Activated naive CD8-positive, alpha-beta T cell treated with anti-CD3 and anti-CD28 coated beads, Interleukin-2, amount 50 U/mL, for 24 hours (primary cell): Measurements from ENCODE around the gene CD101.

ENCODE experiments used
- ATAC-seq: fragments of 150-1000 bp; cut with Tn5 transposase; one replicate; pipeline ENCODE4 v1.10.0; 2021
- DNase-seq: peaks from one replicate; pipeline ENCODE4 v3.0.0; 2021
- H3K27ac Mint-ChIP-seq: one replicate; pipeline ENCODE4 v1.8.0; 2021; ENCODE audit warnings: mild to moderate bottlenecking, mixed read lengths
- H3K27me3 Mint-ChIP-seq: one replicate; pipeline ENCODE4 v1.8.0; 2021; ENCODE audit warnings: mixed read lengths
- H3K36me3 Mint-ChIP-seq: one replicate; pipeline ENCODE4 v1.8.0; 2021; ENCODE audit warnings: low read depth, mixed read lengths
- H3K4me1 Mint-ChIP-seq: one replicate; pipeline ENCODE4 v1.8.0; 2021; ENCODE audit warnings: mixed read lengths
- H3K4me3 Mint-ChIP-seq: one replicate; pipeline ENCODE4 v1.8.0; 2021; ENCODE audit warnings: mild to moderate bottlenecking, moderate library complexity, mixed read lengths
- H3K9me3 Mint-ChIP-seq: one replicate; pipeline ENCODE4 v1.8.0; 2021; ENCODE audit warnings: mixed read lengths

Gene CD101

DNA sequence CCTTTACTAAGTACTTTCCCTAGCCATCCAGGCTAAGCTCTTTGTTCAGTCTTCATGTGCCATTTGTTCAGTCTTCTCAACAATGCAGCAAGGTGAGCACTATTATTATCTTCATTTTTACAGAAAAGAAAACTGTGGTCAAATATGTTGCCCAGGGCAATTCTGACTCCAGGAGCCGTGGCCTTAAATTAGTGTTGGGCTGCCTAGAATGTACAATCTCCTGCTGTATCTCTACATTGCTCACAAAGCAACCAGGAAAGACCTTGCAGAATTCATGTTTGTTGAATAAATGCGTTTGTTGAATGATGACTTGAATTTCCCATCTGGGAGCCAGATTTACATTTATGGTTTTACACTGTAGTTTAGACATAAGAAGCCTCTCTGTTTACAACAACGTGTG is 14.2 kb downstream of the CD101 start:
- H3K9me3 Mint-ChIP-seq = no peaks in the 10 kb centered on the region
- H3K4me1 Mint-ChIP-seq = peaks cover 56% of the 10 kb centered on the region
- no peaks in the 10 kb centered on the region for H3K27me3 Mint-ChIP-seq
- peak overlapping the region; percentile 84 for H3K27ac Mint-ChIP-seq
- H3K4me3 Mint-ChIP-seq = peak overlapping the region; percentile 45
- ATAC-seq = no peak
- peaks cover 3% of the 10 kb centered on the region for H3K36me3 Mint-ChIP-seq
- DNase-seq = no peak

- DNase-seq (no peak), ATAC-seq (no peak)
- no peak overlapping the region for H3K4me3 Mint-ChIP-seq
- H3K27ac Mint-ChIP-seq = peak overlapping the region; percentile 47
- H3K4me1 Mint-ChIP-seq = peaks cover 54% of the 10 kb centered on the region
- peaks cover 3% of the 10 kb centered on the region for H3K36me3 Mint-ChIP-seq
- H3K27me3 Mint-ChIP-seq = no peaks in the 10 kb centered on the region
- no peaks in the 10 kb centered on the region for H3K9me3 Mint-ChIP-seq
Measured at GRCh38 chr1:117017062-117017461, 15.5 kb downstream of the CD101 start.

DNA sequence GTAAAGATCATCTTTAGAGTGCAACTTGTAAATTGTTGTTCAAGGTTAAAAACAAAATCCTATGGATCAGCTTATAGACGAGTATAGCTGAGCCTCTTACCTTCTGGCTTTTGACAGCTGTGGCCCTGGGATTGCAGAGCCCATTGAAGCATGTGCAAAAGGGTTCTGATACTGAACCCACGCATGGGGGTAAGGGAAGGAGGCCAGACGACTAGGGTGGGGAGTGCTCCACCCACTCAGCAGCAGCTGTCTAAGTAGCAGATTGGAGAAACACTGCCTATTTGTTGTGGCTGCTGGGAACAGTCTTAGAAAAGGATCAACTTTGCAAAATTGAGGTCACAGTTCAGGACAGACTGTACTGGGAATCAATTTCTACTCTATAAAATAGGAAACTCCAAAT is 16.1 kb downstream of the CD101 start:
- Mint-ChIP-seq H3K36me3 (peaks cover 3% of the 10 kb centered on the region), H3K4me1 (peaks cover 53% of the 10 kb centered on the region), H3K4me3 (no peak overlapping the region), H3K27ac (no peak overlapping the region), H3K27me3 (no peaks in the 10 kb centered on the region), H3K9me3 (no peaks in the 10 kb centered on the region)
- DNase-seq (no peak), ATAC-seq (no peak)

DNA sequence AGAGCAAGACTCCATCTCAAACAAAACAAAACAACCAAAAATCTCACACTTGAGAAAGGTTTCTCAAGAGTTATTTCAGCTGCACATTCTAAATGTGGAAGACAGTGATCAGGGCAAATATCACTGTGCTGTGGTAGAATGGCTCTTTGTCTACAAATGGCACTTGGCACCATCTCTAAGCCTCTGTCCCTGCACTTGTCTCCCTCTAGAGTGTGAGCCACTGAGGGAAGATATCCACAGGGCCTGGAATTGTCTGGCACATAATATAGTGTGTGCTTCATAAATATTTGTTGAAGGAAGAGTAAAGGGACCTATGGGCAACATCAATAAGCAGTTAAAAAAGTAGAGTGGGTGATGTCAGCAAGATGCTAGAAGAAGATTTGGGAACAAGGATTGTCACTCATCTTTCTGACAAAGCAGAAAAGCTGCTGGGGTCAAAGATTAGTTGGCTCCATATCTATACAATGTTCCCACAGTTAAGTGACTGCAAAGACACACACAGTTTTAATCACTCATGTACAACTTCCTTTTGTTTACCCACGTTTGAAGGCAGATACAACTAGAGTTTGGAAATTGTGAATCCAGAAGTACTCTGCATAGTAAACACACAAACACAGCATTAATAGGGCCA is 19.1 kb downstream of the CD101 start:
- no peak overlapping the region for H3K4me3 Mint-ChIP-seq
- no peaks in the 10 kb centered on the region for H3K36me3 Mint-ChIP-seq
- ATAC-seq (no peak), DNase-seq (no peak)
- H3K9me3 Mint-ChIP-seq = no peaks in the 10 kb centered on the region
- no peak overlapping the region for H3K27ac Mint-ChIP-seq
- H3K4me1 Mint-ChIP-seq = peaks cover 27% of the 10 kb centered on the region
- H3K27me3 Mint-ChIP-seq = no peaks in the 10 kb centered on the region

DNA sequence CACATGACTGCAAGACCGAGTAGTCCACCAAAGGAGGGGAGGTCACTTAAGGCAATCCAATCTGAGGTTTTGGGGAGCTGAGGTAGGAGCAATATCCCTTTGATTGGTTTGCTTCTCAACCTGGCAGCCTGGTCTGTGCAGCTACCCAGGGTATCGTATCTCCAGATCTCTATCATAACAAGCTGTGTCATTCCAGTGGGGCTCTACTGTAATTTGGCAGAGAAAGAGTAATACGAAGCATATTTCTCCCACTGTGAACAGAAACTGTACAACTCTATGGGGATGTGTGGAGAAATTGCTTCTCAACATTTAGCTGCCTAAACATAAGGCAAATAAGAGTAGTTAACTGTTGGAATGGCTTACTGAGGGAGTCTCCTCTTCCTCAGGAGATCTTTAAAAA is 20.6 kb downstream of the CD101 start:
- no peak overlapping the region for H3K27ac Mint-ChIP-seq
- H3K4me1 Mint-ChIP-seq = peaks cover 13% of the 10 kb centered on the region
- no peak overlapping the region for H3K4me3 Mint-ChIP-seq
- H3K27me3 Mint-ChIP-seq = no peaks in the 10 kb centered on the region
- H3K36me3 Mint-ChIP-seq = no peaks in the 10 kb centered on the region
- no peak for DNase-seq
- H3K9me3 Mint-ChIP-seq = no peaks in the 10 kb centered on the region
- ATAC-seq = no peak

- Mint-ChIP-seq H3K36me3 (no peaks in the 10 kb centered on the region), H3K4me3 (no peak overlapping the region), H3K4me1 (peaks cover 2% of the 10 kb centered on the region), H3K27ac (no peak overlapping the region), H3K9me3 (no peaks in the 10 kb centered on the region), H3K27me3 (no peaks in the 10 kb centered on the region)
- DNase-seq (no peak), ATAC-seq (no peak)
Measured at GRCh38 chr1:117025568-117025967, 24.0 kb downstream of the CD101 start.

- no peak for ATAC-seq
- Mint-ChIP-seq H3K4me1 (peaks cover 2% of the 10 kb centered on the region), H3K27me3 (no peaks in the 10 kb centered on the region), H3K27ac (no peak overlapping the region), H3K4me3 (no peak overlapping the region), H3K36me3 (no peaks in the 10 kb centered on the region), H3K9me3 (no peaks in the 10 kb centered on the region)
- DNase-seq = no peak
Measured at GRCh38 chr1:117026361-117026760, 24.8 kb downstream of the CD101 start.

- no peak for DNase-seq
- ATAC-seq = no peak
- no peaks in the 10 kb centered on the region for H3K27me3 Mint-ChIP-seq
- no peak overlapping the region for H3K27ac Mint-ChIP-seq
- no peak overlapping the region for H3K4me3 Mint-ChIP-seq
- H3K4me1 Mint-ChIP-seq = peaks cover 5% of the 10 kb centered on the region
- H3K36me3 Mint-ChIP-seq = peaks cover 3% of the 10 kb centered on the region
- H3K9me3 Mint-ChIP-seq = no peaks in the 10 kb centered on the region
Measured at GRCh38 chr1:117029685-117030084, 28.1 kb downstream of the CD101 start.

GRCh38 chr1:117030271-117030877 is 28.8 kb downstream of the CD101 start:
- Mint-ChIP-seq H3K27me3 (no peaks in the 10 kb centered on the region), H3K9me3 (no peaks in the 10 kb centered on the region), H3K4me1 (peaks cover 5% of the 10 kb centered on the region), H3K27ac (no peak overlapping the region), H3K36me3 (peaks cover 5% of the 10 kb centered on the region), H3K4me3 (no peak overlapping the region)
- ATAC-seq (no peak), DNase-seq (no peak)

- Mint-ChIP-seq H3K4me1 (peaks cover 5% of the 10 kb centered on the region), H3K4me3 (no peak overlapping the region), H3K9me3 (no peaks in the 10 kb centered on the region), H3K27me3 (no peaks in the 10 kb centered on the region), H3K36me3 (peaks cover 5% of the 10 kb centered on the region), H3K27ac (no peak overlapping the region)
- ATAC-seq (no peak), DNase-seq (no peak)
Measured at GRCh38 chr1:117032266-117032665, 30.7 kb downstream of the CD101 start.

GRCh38 chr1:117032681-117033539 is 31.4 kb downstream of the CD101 start:
- peaks cover 5% of the 10 kb centered on the region for H3K4me1 Mint-ChIP-seq
- ATAC-seq = no peak
- no peak overlapping the region for H3K4me3 Mint-ChIP-seq
- DNase-seq = no peak
- H3K27me3 Mint-ChIP-seq = no peaks in the 10 kb centered on the region
- no peaks in the 10 kb centered on the region for H3K9me3 Mint-ChIP-seq
- H3K36me3 Mint-ChIP-seq = peaks cover 5% of the 10 kb centered on the region
- H3K27ac Mint-ChIP-seq = no peak overlapping the region

- Mint-ChIP-seq H3K27me3 (no peaks in the 10 kb centered on the region), H3K4me1 (peaks cover 5% of the 10 kb centered on the region), H3K27ac (no peak overlapping the region), H3K4me3 (no peak overlapping the region), H3K9me3 (no peaks in the 10 kb centered on the region), H3K36me3 (peaks cover 5% of the 10 kb centered on the region)
- DNase-seq = no peak
- no peak for ATAC-seq
Measured at GRCh38 chr1:117033772-117034171, 32.2 kb downstream of the CD101 start.

DNA sequence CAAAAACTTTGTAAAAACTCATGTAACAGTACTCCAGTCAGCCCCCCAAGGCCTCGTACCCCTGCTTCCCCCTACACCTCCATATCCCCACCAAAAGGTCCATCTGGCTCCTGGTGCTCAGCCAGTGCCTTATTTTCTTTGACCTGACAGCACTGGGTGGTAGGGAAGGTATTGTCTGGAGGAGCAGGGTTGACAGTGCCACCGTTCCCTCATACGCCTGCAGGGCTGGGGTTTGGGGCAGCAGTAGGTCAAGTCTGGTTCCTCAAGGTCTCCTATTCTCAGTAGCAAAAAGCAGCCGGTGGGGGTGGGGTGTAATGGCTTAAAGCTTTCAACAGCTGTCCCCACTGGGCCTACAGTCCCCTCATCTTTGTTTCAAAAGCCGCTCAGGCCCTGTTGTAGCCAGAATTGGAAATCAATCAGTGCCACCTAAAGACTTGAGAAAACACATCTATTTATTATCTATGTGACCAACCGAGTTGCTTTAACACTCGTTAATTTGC is 33.3 kb downstream of the CD101 start:
- ATAC-seq (no peak), DNase-seq (no peak)
- no peaks in the 10 kb centered on the region for H3K9me3 Mint-ChIP-seq
- H3K4me3 Mint-ChIP-seq = no peak overlapping the region
- H3K27ac Mint-ChIP-seq = no peak overlapping the region
- peaks cover 5% of the 10 kb centered on the region for H3K4me1 Mint-ChIP-seq
- H3K27me3 Mint-ChIP-seq = no peaks in the 10 kb centered on the region
- peaks cover 5% of the 10 kb centered on the region for H3K36me3 Mint-ChIP-seq

- Mint-ChIP-seq H3K9me3 (no peaks in the 10 kb centered on the region), H3K4me3 (no peak overlapping the region), H3K27me3 (no peaks in the 10 kb centered on the region), H3K36me3 (peaks cover 5% of the 10 kb centered on the region), H3K4me1 (peaks cover 2% of the 10 kb centered on the region), H3K27ac (no peak overlapping the region)
- no peak for DNase-seq
- no peak for ATAC-seq
Measured at GRCh38 chr1:117036018-117036461, 34.5 kb downstream of the CD101 start.

DNA sequence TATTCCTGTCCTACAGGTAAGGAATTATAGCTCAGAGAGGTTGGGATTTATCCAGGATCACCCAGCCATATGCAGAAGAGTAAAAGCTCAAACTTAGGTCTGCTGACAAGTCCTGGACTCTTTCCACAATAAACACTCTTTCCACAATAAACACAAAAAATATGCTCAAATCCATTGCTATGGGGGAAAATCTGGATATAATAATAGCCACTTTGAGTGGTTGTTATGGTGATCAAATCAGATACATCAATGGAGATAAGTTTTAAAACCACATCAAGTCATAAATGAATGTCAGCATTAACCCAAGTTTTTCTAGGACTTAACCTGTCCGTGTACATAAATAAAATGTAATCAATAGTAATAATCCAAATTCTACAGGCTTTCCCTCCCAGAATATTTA is 36.2 kb downstream of the CD101 start:
- peaks cover 4% of the 10 kb centered on the region for H3K9me3 Mint-ChIP-seq
- no peak for ATAC-seq
- H3K27me3 Mint-ChIP-seq = no peaks in the 10 kb centered on the region
- no peak overlapping the region for H3K4me3 Mint-ChIP-seq
- no peak overlapping the region for H3K27ac Mint-ChIP-seq
- H3K36me3 Mint-ChIP-seq = peaks cover 4% of the 10 kb centered on the region
- H3K4me1 Mint-ChIP-seq = peaks cover 2% of the 10 kb centered on the region
- no peak for DNase-seq
